UCSD-AML1 (cell line): ENCODE results near the gene PAX5.

Experiments
- DNase-seq: peaks from one replicate; lab custom pipeline; 2025; ENCODE audit not compliant: unreplicated experiment; lab: John Stamatoyannopoulos, UW

The PAX5 gene

DNA sequence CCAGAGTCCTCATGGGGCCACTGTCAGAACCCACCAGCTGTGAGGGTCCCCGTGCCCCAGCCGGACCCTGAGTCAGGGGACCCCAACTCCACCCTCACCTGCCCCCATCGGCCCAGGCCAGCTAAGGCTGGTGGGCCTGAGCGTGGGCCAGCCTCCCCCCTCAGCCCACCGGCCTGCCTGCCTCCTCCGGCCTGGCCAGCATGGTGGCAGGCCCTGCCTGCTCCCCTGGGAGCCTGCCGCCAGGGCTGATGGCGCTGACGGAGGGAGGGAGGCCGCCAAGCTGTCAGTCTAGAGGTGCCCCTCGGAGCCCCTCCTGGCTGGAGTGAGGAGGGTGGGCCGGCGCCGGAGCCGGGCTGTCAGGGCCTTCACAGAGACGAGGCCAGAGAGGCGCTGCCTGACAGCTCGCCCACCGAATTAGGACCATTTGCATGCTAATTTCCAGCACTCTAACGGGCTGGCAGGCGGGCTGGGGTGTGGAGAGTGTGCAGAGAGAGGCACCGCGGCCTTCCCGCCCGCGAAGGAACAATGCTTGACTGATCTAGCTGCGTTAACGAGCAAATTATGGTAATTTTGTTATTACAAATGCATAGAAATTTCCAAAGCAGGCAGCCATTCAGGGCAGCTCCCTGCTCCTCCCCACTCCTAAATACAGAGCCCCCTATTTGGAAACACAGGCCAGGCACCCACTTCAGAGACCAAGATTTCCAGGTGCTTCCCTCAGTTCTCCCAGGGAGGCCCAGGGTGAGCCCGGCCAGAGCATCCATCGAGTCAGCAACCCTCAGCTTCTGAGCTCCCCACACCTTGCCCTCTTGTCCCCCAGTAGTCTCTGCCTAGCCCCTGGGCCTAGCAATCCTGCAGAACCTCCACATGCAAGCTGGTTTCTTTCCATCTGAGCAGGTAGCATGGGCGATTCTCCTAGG, 169.3 kb downstream of the PAX5 start:
- no peak for DNase-seq

DNA sequence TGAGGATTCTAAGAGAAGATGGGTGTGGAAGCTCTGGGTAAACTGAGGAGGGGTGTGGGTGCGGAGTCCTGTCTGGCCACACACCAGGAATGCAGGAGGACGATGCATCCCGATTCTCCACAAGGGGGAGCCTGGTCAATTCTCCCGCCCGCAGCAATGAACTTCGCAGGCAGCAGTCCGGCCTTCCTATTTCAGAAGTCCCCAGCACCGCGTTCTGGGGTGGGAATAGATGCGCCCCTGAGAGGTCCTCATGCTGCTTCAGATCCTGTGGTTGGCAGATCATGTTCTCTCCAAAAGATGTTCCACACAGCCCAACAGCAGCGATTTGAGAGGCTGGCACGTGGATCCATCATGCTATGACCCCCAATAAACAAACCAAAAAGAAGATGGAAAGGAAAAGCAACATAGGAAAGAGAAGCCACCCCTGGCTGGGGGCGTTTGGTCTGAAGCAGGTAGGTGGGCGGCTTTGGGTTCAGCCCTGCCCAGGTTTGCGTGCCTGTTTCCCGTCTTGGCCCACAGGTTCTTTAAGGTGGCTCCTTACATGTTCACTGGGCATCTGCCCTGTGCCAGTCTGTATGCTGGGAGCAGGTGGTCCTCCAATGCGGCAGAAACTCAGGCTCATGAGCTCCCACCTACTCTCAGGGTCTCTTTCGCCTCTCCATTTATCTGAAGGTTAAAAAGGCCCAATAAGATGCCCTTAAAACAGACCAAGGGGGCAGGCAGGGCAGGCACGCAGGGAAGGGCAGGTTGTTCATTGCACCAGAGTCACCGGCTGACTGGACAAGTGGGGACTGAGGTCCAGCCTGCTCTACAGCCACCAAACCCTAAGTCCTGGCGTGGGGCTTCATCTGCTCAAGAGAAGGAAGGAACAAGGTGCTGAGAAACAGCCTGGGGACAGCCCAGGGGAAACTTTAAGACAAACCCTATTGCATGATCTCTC, 171.6 kb downstream of the PAX5 start:
- peak; percentile 21 for DNase-seq

DNA sequence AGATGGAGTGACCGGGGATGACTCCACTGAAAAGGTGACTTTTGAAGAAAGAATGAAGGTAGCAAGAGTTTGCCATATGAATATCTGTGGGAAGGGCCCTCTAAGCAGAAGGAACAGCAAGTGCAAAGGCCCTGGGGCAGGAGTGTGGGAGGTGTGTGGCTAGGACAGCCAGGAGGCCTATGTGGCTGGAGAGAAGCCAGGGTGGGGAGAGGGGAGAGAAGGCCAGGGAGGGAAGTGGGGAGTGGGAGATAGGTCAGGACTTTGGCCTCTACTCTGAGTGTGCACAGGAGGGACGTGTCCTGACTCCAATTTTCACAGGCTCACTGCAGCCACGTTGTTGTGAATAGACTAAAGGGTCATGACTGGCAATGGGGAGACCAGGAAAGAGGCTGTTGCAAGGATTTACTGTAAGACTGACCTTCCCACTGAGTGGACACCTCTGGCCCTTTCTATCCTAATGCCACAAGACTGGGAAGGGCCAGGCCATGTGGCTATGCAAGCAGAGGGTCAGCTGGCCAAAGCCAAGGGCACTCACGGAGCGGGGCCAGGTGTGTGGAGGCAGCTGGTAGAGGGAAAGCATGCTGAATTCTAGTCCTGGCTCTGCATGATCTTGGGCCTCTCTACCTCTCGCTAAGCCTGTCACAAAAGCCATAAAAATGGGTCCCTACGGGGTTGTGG, 172.4 kb downstream of the PAX5 start:
- DNase-seq: no peak

DNA sequence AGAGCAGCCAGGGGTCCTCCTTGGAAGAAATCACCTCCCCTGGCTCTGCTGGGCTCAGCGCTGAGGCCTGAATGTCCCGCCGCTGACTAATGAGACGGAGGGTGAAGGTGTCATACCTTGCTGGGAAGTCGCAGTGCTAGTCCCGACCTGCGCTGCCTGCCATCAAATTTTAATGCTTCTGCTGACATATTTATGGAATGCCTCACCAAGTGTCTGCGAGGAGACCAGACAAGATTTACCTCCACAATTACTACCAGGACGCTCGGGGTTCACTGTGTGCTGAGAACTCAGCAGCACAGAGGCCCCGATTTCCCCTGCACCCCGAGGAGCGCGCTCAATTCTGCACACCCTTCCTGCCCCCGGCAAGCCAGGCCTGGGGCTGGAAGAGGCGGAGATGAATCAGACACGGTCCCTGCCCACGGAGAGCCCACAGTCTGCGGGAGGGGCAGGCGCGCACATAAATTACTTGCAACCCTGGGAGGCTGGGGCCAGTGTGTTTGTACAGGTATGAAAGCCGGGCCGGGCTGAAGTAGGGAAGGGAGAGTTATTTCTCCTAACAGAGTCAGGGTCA, 175.2 kb downstream of the PAX5 start:
- no peak for DNase-seq

DNA sequence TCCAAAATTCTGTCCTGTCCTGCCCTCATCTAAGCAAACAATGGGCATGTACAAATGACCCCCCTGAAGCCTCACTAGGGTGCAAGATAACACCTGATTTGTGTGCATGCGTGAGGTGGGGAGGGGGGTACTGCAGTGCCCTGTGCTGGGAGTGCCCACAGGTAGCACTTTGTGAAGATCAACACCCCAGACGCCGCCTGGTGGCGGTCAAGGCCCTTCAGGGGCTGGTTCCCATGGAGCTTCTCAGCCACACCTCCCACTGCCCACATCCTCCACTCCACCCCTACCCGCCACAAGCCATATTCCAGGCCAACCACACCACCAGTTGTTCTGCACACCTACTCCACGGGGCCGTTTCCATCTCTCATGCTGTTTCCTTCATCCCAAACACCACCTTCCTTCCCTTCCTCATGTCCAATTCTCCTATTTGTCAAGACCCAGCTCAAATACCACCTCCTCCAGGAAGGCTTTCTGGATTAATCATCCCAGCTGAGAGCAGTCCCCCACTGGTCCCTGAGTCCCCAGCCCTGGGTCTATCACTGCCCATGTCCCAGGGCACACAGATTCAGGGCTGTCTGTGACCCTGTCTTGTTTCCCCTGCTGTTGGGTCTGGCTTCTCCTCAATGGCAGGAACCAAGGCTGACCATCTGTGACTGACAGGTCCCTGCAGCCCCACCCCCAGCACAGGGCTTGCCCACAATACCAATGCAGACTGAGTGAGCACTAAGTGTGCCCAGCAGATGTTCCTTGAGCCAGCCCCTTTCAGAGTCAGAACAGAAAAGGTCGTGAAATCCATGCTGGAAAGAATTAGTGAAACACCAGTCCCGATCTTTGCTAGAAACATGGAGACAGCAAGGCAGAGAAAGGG, 178.4 kb downstream of the PAX5 start:
- DNase-seq: peak; percentile 83

DNA sequence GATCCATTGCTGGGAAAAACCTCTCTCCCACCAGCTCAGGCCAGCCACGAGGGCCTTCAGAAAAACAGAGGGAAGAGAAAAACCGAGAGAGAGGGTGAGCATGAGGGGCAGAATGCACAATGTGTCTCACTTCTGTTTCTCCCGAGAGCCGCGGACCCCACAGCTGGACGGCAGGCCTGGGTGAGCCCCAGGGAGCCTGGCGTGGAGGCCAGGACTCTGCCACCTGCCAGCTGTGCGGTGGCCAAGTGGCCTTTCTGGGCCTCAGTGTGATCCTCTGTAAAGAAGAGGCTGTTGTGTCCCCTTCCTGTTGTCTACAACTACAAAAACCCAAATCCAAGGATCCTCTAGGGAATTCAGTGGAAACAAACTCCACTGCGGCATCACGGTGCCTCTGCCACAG, 179.3 kb downstream of the PAX5 start:
- no peak for DNase-seq

DNA sequence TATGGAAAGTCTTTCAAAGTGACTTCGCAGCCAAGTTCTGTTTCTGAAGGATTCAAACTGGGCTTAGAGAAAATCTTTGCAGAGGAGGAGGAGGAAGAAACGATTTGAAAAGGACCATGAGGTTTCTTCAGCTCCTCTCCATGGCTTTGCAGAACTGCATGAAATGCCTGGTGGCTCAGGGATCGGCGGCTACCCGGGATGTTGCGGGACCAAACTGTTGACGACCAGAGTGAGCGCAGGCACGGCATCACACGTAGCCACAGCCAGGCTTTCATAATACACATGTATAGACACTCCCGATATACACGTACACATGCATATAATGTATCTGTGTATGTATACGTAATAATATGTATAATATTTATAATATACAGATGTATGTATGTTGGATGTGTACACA, 180.0 kb downstream of the PAX5 start:
- DNase-seq: no peak

DNA sequence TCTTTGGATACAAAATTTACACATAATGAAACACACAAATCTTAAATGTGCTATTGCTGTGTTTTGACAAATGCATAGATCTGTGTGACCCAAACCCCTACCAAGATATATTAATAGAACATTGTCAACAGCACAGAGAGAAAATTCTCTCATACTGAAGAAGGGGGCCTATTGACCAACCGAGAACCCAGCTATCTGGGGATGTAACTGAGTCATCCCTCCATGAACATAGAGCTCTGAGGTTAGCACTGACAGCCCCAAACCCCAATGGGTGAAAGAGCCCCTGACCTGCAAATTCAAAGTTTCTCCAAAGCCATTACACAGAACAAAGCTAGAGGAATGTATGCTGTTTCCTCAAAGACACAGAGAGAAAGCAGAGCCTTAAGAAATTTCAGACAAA, 180.8 kb downstream of the PAX5 start:
- no peak for DNase-seq

DNA sequence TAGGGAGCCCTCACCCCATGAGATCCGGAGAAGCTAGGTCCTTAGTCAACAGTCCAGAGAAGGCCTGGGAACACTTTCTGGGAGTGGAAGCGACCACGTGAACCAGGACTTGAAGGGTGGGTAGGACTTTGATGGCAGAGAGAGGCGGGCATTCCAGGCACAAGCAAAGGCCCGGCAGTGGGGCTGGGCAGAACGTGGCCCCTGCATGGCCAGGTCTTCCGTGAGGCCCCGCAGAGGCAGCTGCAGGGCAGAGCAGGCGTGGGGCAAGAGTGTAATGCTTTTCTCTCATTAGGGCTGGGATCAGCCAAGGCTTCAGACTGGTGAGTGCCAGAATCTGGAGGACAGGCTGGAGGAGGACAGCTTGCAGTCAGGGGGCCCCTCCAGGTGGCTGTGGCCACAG, 184.1 kb downstream of the PAX5 start:
- DNase-seq: no peak

DNA sequence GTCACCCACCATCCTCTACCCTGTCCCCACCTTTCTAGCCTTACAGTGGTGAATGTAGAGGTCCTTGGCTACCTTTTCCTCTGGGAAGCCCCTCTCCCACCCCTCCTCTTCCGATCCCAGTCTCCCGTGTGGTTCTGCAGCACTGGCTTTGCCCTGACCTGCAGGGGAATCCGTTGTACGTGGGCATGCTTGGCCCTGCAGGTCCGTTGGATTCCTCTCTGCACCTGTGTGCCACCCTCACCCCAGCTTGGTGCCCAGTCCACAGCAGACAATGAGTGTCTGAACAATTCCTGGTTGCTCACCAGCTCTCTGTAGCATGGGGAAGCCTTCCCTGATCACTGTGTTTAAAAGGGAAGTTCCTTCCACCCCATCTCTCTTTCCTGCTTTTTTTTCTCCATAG, 185.1 kb downstream of the PAX5 start:
- no peak for DNase-seq

DNA sequence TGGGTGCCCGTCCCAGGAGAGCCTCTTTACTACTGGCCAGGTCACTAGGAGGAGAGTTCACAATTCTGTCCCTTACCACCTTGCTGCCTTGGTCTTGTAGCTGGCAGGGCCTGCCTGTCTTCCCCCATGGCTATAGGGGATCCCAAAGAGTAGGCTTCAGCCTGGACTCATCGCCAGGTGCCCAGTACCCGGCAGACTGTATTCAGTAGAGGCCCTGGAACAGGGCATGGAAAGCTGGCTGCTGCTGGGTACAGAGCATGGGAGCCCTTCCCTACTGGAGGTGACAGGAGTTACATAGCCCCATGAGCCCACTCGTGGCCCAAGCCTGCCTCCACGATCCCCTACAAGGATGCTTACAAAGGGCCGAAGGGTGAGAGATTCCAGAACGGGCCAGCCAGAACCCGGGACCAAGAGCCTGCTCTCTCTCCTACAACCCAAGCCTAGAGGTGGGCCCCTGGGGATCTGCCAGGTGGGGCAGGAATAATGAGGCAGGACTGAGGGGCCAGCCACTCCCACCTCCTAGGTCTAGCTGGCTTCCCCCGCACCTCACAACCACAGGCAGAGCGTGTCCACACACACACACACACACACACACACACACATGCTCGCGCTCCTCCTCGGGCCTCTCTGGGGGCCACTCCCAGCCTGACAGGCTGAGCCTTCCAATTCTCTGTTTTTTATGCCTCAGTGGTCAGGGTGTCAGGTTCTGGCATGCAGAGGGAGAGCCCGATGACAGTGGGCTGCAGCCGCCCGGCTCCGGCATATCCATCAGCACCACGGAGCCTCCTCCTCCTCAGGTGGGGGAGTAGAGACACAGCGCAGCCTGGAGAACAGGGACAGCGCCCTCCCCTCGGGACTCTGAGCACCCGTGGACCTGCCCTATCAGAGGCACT, 186.0 kb downstream of the PAX5 start:
- DNase-seq: no peak

DNA sequence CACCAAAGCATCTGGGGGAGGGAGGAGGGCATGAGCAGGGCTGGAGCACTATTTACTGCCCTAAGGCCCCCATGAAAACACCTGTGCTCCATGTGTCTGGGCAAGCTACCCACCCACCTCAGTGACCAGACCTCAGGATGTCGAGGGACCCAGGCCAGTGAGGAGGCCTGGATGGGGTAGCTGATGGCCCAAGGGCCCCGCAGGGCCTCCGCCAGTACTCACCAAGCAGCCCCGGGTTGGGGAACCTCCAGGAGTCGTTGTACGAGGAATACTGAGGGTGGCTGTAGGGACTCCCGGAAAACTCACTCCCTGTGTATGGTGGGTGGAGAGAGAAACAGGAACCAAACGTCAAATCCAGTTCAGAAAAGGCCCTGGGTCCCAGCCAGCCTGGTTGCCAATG, 187.4 kb downstream of the PAX5 start:
- no peak for DNase-seq

DNA sequence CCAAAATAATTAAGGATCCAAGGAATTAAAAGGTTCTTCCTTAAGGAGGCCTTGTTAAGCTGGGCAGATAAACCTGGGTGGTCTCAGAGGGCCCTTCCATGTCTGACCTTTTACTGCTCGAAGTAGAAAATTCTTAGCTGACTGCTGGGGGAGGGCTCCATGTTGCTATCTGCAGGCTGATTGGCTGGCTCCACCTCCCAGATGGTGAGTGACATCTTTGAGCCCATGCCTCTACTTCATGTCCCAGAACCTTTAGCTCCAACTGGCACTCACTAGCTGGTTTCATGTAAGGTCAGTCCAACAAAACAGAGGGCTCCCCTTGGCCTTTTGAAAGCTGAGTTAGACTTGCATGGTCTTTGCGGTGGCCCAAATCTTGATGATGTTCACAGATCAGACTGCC, 188.2 kb downstream of the PAX5 start:
- no peak for DNase-seq

DNA sequence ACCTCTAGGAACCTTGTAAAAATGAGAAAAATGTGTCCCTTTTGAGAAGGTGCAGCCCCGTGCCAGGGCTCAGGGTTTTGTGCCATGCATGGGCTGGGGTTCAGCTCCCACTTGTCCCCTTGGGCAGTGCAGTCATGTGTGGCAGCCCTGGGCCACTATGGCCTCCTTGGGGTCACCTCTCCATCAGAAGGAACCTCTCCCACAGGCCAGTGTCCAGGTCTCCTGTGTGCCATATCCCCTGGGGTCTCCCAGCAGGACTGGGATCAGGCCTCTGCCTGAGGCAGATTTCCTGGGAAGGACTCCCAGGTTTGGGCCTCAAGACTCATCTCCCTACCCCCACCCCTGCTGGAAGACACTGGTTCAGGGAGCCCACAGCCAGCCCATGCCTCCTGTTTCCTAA, 189.1 kb downstream of the PAX5 start:
- DNase-seq: no peak

DNA sequence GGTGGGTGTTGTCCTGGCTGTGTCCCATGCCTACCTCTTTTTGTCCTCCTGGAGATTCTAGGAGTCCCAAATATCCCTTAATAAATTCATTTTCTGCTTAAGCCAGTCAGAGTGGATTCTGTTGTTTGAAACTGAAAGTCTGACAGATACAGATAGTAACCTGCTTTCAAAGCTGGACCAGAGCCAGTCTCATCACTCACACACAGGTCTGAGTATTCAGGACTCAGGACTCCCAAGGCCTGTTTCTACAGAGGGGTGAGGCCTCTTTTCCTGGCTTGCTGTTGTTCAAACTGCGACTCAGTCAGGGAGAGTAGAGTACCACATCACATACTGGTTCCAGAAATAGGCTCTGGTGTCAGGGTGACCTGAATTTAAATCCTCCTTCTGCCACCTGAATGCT, 190.1 kb downstream of the PAX5 start:
- DNase-seq: no peak

DNA sequence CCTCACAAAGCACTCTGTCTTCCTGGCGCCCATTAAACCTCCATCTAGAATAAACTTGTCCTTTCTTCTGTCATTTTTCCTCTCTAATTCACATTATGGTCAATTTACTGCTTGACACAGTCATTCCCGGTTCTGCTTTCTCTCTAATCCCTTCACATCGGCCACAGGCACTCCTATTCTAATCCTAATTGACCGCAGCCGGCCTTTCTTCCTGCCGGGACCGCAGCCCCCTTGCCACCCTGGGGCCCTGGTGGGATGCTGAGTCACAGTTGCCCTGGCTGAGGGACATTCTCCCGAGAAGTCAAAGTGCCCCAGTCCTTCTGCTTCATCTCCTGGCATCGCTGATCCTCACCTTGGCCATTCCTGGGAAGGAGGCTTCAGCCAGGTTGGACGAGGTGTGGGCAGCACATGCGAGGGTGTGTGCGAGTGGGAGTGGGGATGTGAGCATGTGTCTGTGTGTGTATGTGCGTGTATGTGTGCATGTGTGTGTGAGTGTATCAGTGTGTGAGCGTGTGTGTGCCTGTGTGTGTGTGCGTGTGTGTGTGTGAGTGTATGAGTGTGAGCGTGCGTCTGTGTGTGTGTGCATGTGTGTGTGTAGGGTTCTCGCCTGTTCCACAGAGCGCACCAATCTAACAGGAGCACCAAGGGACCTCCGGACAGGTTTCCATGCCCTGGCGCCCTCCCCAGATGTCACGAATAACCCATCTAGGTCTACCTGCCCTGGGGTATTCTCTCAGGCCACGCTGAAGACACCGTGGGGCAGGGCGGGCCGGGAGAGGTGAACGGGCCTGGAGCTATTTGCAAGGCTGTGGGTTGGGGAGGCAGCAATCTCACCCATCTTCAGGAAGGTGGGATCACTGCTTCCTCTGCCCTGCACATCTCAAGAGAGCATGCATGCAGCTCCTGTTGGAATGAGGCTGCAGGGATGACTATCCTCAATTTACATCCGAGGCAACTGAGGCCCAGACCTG, 191.2 kb downstream of the PAX5 start:
- peak; percentile 71 for DNase-seq

DNA sequence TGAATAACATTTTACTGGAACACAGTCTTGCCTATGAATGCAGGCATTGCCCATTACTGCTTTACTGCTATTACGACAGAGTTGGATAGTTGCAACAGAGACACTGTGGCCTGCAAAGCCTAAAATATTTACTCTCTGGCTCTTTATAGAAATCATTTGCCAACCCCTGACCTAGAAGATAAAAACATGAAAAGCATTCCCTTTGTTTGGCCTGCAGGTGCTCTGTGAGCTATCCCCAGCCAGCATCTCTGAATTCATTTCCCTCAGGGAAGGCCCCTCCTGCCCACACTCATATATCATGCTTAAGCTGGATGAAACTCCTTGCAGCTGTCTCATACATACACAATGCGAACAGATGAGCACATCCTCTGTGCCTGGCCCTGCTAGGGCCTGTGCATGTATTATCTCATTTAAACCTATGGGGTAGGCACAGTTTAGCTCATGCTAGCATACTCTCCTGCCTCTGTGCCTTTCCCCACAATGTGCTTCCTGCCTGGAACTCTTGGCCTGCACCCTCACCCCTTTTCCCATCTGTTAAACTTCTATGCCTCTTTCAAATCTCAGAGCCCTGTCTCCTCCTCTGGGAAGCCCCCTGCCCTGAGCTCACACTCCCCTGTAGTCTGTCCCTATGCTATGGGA, 193.1 kb downstream of the PAX5 start:
- no peak for DNase-seq
